K562 (cell line): ENCODE data around the gene HLF. TPM values are rescaled to one million over a fixed set of nuclear protein-coding genes. Genes with fewer than 3 reads are reported as not detected.

Experiments
- ARID2 ChIP-seq: fragments of 450-650 bp; IDR thresholded peaks from 2 replicates; pipeline ENCODE4 v1.6.1; 2017; ENCODE audit warnings: antibody characterized with exemption, mild to moderate bottlenecking
- BCL6 ChIP-seq: fragments of 250-450 bp; sonication (Bioruptor Pico); IDR thresholded peaks from 2 replicates; pipeline ENCODE4 v1.4.0; 2020
- HDAC8 ChIP-seq: fragments of 450-650 bp; IDR thresholded peaks from 2 replicates; pipeline ENCODE4 v1.6.1; 2016; ENCODE audit warnings: mild to moderate bottlenecking, missing genetic modification characterization, moderate library complexity, missing compliant biosample characterization
- JUND ChIP-seq, 2 experiments: IDR thresholded peaks; 2 replicates in 1 of 2; 3 replicates in 1 of 2; pipeline ENCODE4 v1.6.1; 2011; ENCODE audit warnings: borderline replicate concordance in 2 of 2, low read depth in 2 of 2, low read length in 2 of 2, improper control_type of control experiment in 1 of 2, missing biosample characterization in 1 of 2, missing genetic modification characterization in 1 of 2, missing genetic modification reagents in 1 of 2
- NFRKB ChIP-seq: fragments of 450-650 bp; IDR thresholded peaks from 2 replicates; pipeline ENCODE4 v1.6.1; 2016; ENCODE audit warnings: low read depth
- NR4A1 ChIP-seq, 2 experiments: fragments of 250-450 bp in 1 of 2; fragments of 450-650 bp in 1 of 2; sonication (Bioruptor Pico) in 1 of 2; IDR thresholded peaks; 2 replicates each; pipeline versions ENCODE4 v1.4.0 to v1.6.1; 2016 to 2020; ENCODE audit warnings: mild to moderate bottlenecking in 2 of 2, missing compliant biosample characterization in 1 of 2, missing genetic modification characterization in 1 of 2, moderate library complexity in 1 of 2
- NRF1 ChIP-seq, 2 experiments: fragments of 450-650 bp; IDR thresholded peaks in 1 of 2; conservative IDR thresholded peaks in 1 of 2; 2 replicates each; pipeline ENCODE4 v1.6.1; 2014; ENCODE audit warnings: mild to moderate bottlenecking in 2 of 2
- RBM25 ChIP-seq: fragments of 200-400 bp; formaldehyde crosslinking; IDR thresholded peaks from 2 replicates; pipeline ENCODE4 v1.6.1; 2018; ENCODE audit warnings: low read length, low read depth, moderate library complexity; ENCODE audit not compliant: severe bottlenecking
- SIRT6 ChIP-seq: IDR thresholded peaks from one replicate; pipeline ENCODE4 v1.6.1; 2012; ENCODE audit warnings: low read depth, mild to moderate bottlenecking, control low read depth, inconsistent platforms, low read length, moderate library complexity
- SMARCA5 ChIP-seq: fragments of 450-650 bp; IDR thresholded peaks from 2 replicates; pipeline ENCODE4 v1.6.1; 2016
- SP2 ChIP-seq: IDR thresholded peaks from 2 replicates; pipeline ENCODE4 v1.6.1; 2011; ENCODE audit warnings: mild to moderate bottlenecking, low read depth, low read length, moderate library complexity; ENCODE audit not compliant: poor library complexity, severe bottlenecking; ENCODE audit errors: extremely low read depth
- ZNF134 ChIP-seq: fragments of 250-450 bp; sonication (Bioruptor Pico); conservative IDR thresholded peaks from 2 replicates; pipeline ENCODE4 v1.4.0; 2020
- polyA plus RNA-seq, 8 experiments: library from polyadenylated mRNA; depleted of rRNA in 4 of 8; stranded (reverse) in 5 of 8; unstranded in 3 of 8; fragments of >200 nt; fragmentation: Nextera tagmentation in 2 of 8; fragmentation: Illumina TruSeq in 1 of 8; extraction: Ambion mirVana in 2 of 8; extraction: Trizol in 1 of 8; gene quantifications; 2 replicates each; pipeline versions ENCODE4 v1.2.1 to v1.2.3, GENCODE V29; 2011 to 2014; ENCODE audit warnings: inconsistent platforms in 1 of 8, missing spikeins in 1 of 8
- total RNA-seq, 7 experiments: library from RNA; depleted of rRNA in 6 of 7; stranded (reverse); fragments of >200 nt in 6 of 7; fragmentation: Illumina TruSeq in 2 of 7; extraction: Trizol in 2 of 7; gene quantifications; 2 replicates each; pipeline versions ENCODE4 v1.2.1 to v1.2.3, GENCODE V29; 2011 to 2021; ENCODE audit warnings: low replicate concordance in 1 of 7
- TF ChIP-seq, protein P1 (sequence below), 2 experiments: fragments of 450-650 bp; IDR thresholded peaks; 2 replicates each; pipeline ENCODE4 v1.6.1; 2018; ENCODE audit warnings: mild to moderate bottlenecking in 2 of 2, low read depth in 1 of 2; ENCODE audit not compliant: partially characterized antibody in 2 of 2
- TF ChIP-seq, protein P2 (sequence below): fragments of 200-800 bp; sonication (Bioruptor generic); IDR thresholded peaks from 2 replicates; pipeline ENCODE4 v1.6.1; 2017; ENCODE audit warnings: missing genetic modification characterization, missing compliant biosample characterization
- TF ChIP-seq, protein P3 (sequence below), 3 experiments: IDR thresholded peaks in 2 of 3; conservative IDR thresholded peaks in 1 of 3; 2 replicates each; pipeline ENCODE4 v1.5.1; 2011 to 2012; ENCODE audit warnings: low read length in 3 of 3, mild to moderate bottlenecking in 3 of 3, control low read depth in 2 of 3, improper control_type of control experiment in 1 of 3, inconsistent platforms in 1 of 3, low read depth in 1 of 3, mixed read lengths in 1 of 3, moderate library complexity in 1 of 3; ENCODE audit not compliant: insufficient read depth in 2 of 3
- TF ChIP-seq, protein P4 (sequence below): fragments of 200-400 bp; formaldehyde crosslinking; IDR thresholded peaks from 2 replicates; pipeline ENCODE4 v1.6.1; 2017; ENCODE audit warnings: mild to moderate bottlenecking, low read depth, low read length, moderate library complexity

The HLF gene
- total and polyA plus RNA-seq, 9 of the 15 experiments (the other 6 are each of a cell fraction or from before 2014, with no cell fraction given), result 0.03 to 0.24 (median 0.09) TPM

DNA sequence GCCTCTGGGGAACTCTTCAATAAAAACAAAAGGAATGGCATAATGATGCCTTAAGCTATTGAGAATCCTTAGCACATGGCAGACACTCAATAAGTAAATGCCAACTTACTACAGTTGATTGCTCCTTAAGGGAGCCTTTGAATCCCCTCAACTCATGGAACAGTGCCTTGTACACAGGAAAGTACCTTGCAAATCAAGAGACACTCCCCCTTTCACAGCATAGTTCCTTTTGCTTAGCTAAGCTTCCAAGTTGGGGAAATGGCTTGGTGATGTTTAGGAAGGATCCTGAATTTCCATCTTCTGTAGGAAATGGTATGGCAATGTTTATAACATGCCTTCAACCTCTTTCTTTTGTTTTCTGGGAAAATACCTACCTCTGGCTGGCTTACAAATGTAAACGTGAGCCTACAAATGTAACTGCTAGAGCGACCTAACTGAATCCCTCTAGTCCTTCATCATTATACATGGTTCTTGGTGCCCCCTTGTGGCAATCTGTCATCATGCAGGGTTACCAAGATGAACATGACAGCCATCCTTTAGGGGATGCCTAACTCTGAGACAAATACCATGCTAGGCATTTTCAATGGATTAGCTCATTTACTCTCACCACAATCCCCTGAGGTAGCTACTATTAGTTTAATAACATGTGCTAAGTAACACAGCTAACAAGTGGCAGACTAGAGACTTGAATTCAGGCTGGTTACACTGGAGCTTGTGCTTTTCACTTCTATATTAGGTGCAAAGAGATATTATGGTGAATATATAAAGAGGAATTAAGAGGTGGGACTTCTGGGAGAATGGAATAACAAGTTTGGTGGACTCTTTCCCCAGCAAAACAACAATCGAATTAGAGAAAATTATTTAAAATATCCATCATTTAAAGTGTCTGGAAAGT is 91.9 kb downstream of the HLF start (continued):
- TF ChIP-seq, protein P1, sequence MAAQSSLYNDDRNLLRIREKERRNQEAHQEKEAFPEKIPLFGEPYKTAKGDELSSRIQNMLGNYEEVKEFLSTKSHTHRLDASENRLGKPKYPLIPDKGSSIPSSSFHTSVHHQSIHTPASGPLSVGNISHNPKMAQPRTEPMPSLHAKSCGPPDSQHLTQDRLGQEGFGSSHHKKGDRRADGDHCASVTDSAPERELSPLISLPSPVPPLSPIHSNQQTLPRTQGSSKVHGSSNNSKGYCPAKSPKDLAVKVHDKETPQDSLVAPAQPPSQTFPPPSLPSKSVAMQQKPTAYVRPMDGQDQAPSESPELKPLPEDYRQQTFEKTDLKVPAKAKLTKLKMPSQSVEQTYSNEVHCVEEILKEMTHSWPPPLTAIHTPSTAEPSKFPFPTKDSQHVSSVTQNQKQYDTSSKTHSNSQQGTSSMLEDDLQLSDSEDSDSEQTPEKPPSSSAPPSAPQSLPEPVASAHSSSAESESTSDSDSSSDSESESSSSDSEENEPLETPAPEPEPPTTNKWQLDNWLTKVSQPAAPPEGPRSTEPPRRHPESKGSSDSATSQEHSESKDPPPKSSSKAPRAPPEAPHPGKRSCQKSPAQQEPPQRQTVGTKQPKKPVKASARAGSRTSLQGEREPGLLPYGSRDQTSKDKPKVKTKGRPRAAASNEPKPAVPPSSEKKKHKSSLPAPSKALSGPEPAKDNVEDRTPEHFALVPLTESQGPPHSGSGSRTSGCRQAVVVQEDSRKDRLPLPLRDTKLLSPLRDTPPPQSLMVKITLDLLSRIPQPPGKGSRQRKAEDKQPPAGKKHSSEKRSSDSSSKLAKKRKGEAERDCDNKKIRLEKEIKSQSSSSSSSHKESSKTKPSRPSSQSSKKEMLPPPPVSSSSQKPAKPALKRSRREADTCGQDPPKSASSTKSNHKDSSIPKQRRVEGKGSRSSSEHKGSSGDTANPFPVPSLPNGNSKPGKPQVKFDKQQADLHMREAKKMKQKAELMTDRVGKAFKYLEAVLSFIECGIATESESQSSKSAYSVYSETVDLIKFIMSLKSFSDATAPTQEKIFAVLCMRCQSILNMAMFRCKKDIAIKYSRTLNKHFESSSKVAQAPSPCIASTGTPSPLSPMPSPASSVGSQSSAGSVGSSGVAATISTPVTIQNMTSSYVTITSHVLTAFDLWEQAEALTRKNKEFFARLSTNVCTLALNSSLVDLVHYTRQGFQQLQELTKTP (IDR thresholded peaks at IDR 0.05; ENCODE audit: low read depth in 1 of 2, partially characterized antibody in 2 of 2), result no peak
- TF ChIP-seq, protein P2, sequence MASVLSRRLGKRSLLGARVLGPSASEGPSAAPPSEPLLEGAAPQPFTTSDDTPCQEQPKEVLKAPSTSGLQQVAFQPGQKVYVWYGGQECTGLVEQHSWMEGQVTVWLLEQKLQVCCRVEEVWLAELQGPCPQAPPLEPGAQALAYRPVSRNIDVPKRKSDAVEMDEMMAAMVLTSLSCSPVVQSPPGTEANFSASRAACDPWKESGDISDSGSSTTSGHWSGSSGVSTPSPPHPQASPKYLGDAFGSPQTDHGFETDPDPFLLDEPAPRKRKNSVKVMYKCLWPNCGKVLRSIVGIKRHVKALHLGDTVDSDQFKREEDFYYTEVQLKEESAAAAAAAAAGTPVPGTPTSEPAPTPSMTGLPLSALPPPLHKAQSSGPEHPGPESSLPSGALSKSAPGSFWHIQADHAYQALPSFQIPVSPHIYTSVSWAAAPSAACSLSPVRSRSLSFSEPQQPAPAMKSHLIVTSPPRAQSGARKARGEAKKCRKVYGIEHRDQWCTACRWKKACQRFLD (CRISPR knock-in tag), result no peak
- TF ChIP-seq BCL6 (CRISPR knock-in tag) (no peak), RBM25 (no peak), SP2 (no peak), NR4A1 (CRISPR knock-in tag; IDR thresholded peaks at IDR 0.05) (no peak), NR4A1 (tag; IDR thresholded peaks at IDR 0.05) (no peak), SMARCA5 (no peak), HDAC8 (tag) (no peak), SIRT6 (no peak), JUND (IDR thresholded peaks at IDR 0.05; ENCODE audit: borderline replicate concordance, low read depth, low read length) (peak; percentile 33; the same call in 1 of the 2 replicates), JUND (tag; IDR thresholded peaks at IDR 0.05; ENCODE audit: borderline replicate concordance, low read depth, low read length) (no peak; the same call in 2 of the 3 replicates), ARID2 (0 out of 2 replicates have a peak, but pooled peaks have one; percentile 42), ZNF134 (no peak), NRF1 (conservative IDR thresholded peaks at IDR 0.05 in 1 of 2, IDR thresholded peaks at IDR 0.05 in 1 of 2) (no peak), NFRKB (no peak)
- TF ChIP-seq, protein P3, sequence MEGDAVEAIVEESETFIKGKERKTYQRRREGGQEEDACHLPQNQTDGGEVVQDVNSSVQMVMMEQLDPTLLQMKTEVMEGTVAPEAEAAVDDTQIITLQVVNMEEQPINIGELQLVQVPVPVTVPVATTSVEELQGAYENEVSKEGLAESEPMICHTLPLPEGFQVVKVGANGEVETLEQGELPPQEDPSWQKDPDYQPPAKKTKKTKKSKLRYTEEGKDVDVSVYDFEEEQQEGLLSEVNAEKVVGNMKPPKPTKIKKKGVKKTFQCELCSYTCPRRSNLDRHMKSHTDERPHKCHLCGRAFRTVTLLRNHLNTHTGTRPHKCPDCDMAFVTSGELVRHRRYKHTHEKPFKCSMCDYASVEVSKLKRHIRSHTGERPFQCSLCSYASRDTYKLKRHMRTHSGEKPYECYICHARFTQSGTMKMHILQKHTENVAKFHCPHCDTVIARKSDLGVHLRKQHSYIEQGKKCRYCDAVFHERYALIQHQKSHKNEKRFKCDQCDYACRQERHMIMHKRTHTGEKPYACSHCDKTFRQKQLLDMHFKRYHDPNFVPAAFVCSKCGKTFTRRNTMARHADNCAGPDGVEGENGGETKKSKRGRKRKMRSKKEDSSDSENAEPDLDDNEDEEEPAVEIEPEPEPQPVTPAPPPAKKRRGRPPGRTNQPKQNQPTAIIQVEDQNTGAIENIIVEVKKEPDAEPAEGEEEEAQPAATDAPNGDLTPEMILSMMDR (IDR thresholded peaks at IDR 0.05 in 2 of 3, conservative IDR thresholded peaks at IDR 0.05 in 1 of 3; ENCODE audit: insufficient read depth in 2 of 3, low read depth in 1 of 3, low read length in 3 of 3), result peak; percentile 75 to 89 (median 81)
- TF ChIP-seq, protein P4, sequence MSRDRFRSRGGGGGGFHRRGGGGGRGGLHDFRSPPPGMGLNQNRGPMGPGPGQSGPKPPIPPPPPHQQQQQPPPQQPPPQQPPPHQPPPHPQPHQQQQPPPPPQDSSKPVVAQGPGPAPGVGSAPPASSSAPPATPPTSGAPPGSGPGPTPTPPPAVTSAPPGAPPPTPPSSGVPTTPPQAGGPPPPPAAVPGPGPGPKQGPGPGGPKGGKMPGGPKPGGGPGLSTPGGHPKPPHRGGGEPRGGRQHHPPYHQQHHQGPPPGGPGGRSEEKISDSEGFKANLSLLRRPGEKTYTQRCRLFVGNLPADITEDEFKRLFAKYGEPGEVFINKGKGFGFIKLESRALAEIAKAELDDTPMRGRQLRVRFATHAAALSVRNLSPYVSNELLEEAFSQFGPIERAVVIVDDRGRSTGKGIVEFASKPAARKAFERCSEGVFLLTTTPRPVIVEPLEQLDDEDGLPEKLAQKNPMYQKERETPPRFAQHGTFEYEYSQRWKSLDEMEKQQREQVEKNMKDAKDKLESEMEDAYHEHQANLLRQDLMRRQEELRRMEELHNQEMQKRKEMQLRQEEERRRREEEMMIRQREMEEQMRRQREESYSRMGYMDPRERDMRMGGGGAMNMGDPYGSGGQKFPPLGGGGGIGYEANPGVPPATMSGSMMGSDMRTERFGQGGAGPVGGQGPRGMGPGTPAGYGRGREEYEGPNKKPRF, result no peak
